ENCODE results near the gene CRACDL.

Gene CRACDL

GRCh38 chr2:98937906-98938305, 1.9 kb upstream of the CRACDL start:
- CTCF ChIA-PET, result no interaction called here
- POLR2A ChIA-PET, result no interaction called here
- TF ChIP-seq LEF1 (IDR thresholded peaks at IDR 0.05; ENCODE audit: borderline replicate concordance) (no peak), FOXA1 (IDR thresholded peaks at IDR 0.05) (no peak), ZNF384 (IDR thresholded peaks at IDR 0.05) (no peak), CTBP1 (IDR thresholded peaks at IDR 0.05; ENCODE audit: borderline replicate concordance) (no peak), HDGF (IDR thresholded peaks at IDR 0.05; ENCODE audit: borderline replicate concordance) (no peak)
- TF ChIP-seq, protein P1, sequence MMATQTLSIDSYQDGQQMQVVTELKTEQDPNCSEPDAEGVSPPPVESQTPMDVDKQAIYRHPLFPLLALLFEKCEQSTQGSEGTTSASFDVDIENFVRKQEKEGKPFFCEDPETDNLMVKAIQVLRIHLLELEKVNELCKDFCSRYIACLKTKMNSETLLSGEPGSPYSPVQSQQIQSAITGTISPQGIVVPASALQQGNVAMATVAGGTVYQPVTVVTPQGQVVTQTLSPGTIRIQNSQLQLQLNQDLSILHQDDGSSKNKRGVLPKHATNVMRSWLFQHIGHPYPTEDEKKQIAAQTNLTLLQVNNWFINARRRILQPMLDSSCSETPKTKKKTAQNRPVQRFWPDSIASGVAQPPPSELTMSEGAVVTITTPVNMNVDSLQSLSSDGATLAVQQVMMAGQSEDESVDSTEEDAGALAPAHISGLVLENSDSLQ (IDR thresholded peaks at IDR 0.05), result no peak
- no peak for DNase-seq (ENCODE audit: extremely low spot score)

- TF ChIP-seq LEF1 (IDR thresholded peaks at IDR 0.05; ENCODE audit: borderline replicate concordance) (no peak), ARNT (IDR thresholded peaks at IDR 0.05) (no peak), FOXM1 (IDR thresholded peaks at IDR 0.05; ENCODE audit: borderline replicate concordance) (no peak), HDGF (IDR thresholded peaks at IDR 0.05; ENCODE audit: borderline replicate concordance) (no peak), BHLHE40 (IDR thresholded peaks at IDR 0.05; ENCODE audit: borderline replicate concordance) (no peak), SP1 (IDR thresholded peaks at IDR 0.05) (no peak), CTBP1 (IDR thresholded peaks at IDR 0.05; ENCODE audit: borderline replicate concordance) (no peak), ELF4 (IDR thresholded peaks at IDR 0.05) (no peak), SUZ12 (IDR thresholded peaks at IDR 0.05) (no peak), NFRKB (IDR thresholded peaks at IDR 0.05) (no peak), TARDBP (IDR thresholded peaks at IDR 0.05) (no peak), FOXA1 (IDR thresholded peaks at IDR 0.05) (no peak), L3MBTL2 (conservative IDR thresholded peaks at IDR 0.05) (no peak)
- TF ChIP-seq, protein P1 (IDR thresholded peaks at IDR 0.05), result no peak; the same call in 1 of the 2 replicates
- ChIA-PET CTCF (interaction anchor here (0.6 to 1.2 kb wide), 4 partner anchors 10 to 287 kb away, joined by 3 to 6 read pairs (median 4); no protein-coding TSS in a partner anchor), POLR2A (interaction anchor here (1.2 to 1.9 kb wide), 2 partner anchors 10 to 204 kb away, joined by 6 read pairs; partner anchors contain the start of gene C2orf15)
- peak; percentile 55 for DNase-seq (ENCODE audit: extremely low spot score)
Observed at GRCh38 chr2:98936353-98937351, 627 bp upstream of the CRACDL start.

- ChIA-PET POLR2A (interaction anchor here (1.2 to 1.9 kb wide), 2 partner anchors 12 to 206 kb away, joined by 6 read pairs; partner anchors contain the start of gene C2orf15), CTCF (interaction anchor here (0.9 kb wide), 1 partner anchor 286 kb away, joined by 3 read pairs; no protein-coding TSS in a partner anchor)
- no peak for TF ChIP-seq SP1 (IDR thresholded peaks at IDR 0.05)
- TF ChIP-seq FOXM1 (IDR thresholded peaks at IDR 0.05; ENCODE audit: borderline replicate concordance), result no peak
- TF ChIP-seq, protein P1 (IDR thresholded peaks at IDR 0.05), result no peak
- no peak for TF ChIP-seq FOXK2 (IDR thresholded peaks at IDR 0.05)
- no peak for TF ChIP-seq L3MBTL2 (conservative IDR thresholded peaks at IDR 0.05)
- no peak for TF ChIP-seq HDGF (IDR thresholded peaks at IDR 0.05; ENCODE audit: borderline replicate concordance)
- no peak for TF ChIP-seq LEF1 (IDR thresholded peaks at IDR 0.05; ENCODE audit: borderline replicate concordance)
- no peak for TF ChIP-seq BHLHE40 (IDR thresholded peaks at IDR 0.05; ENCODE audit: borderline replicate concordance)
- TF ChIP-seq FOXA1 (IDR thresholded peaks at IDR 0.05), result no peak
- TF ChIP-seq NFRKB (IDR thresholded peaks at IDR 0.05), result no peak
- TF ChIP-seq ELF4 (IDR thresholded peaks at IDR 0.05), result no peak
- TF ChIP-seq ARNT (IDR thresholded peaks at IDR 0.05), result no peak
- TF ChIP-seq CTBP1 (IDR thresholded peaks at IDR 0.05; ENCODE audit: borderline replicate concordance), result no peak
- no peak for TF ChIP-seq TARDBP (IDR thresholded peaks at IDR 0.05)
- TF ChIP-seq ZNF384 (IDR thresholded peaks at IDR 0.05), result no peak
- TF ChIP-seq SUZ12 (IDR thresholded peaks at IDR 0.05), result no peak
- no peak for DNase-seq (ENCODE audit: extremely low spot score)
Observed at GRCh38 chr2:98935111-98935770, 784 bp downstream of the CRACDL start.

- TF ChIP-seq ARNT (IDR thresholded peaks at IDR 0.05) (no peak), ZNF384 (IDR thresholded peaks at IDR 0.05) (no peak), ELF4 (IDR thresholded peaks at IDR 0.05) (no peak), SUZ12 (IDR thresholded peaks at IDR 0.05) (no peak), FOXA1 (IDR thresholded peaks at IDR 0.05) (no peak), NFRKB (IDR thresholded peaks at IDR 0.05) (no peak), SP1 (IDR thresholded peaks at IDR 0.05) (no peak), BHLHE40 (IDR thresholded peaks at IDR 0.05; ENCODE audit: borderline replicate concordance) (no peak), TARDBP (IDR thresholded peaks at IDR 0.05) (no peak), HDGF (IDR thresholded peaks at IDR 0.05; ENCODE audit: borderline replicate concordance) (no peak)
- POLR2A ChIA-PET, result interaction anchor here (0.5 to 0.9 kb wide), 2 partner anchors 10 to 29 kb away, joined by 3 read pairs; no protein-coding TSS in a partner anchor
- CTCF ChIA-PET, result interaction anchor here (0.5 kb wide), 1 partner anchor 165 kb away, joined by 3 read pairs; no protein-coding TSS in a partner anchor
- no peak for DNase-seq (ENCODE audit: extremely low spot score)
Observed at GRCh38 chr2:98932778-98933343, 3.2 kb downstream of the CRACDL start.

- ChIA-PET POLR2A (interaction anchor here (0.5 kb wide), 1 partner anchor 28 kb away, joined by 3 read pairs; no protein-coding TSS in a partner anchor), CTCF (no interaction called here)
- TF ChIP-seq FOXA1 (IDR thresholded peaks at IDR 0.05) (no peak), NFRKB (IDR thresholded peaks at IDR 0.05) (no peak), ZNF384 (IDR thresholded peaks at IDR 0.05) (no peak), L3MBTL2 (conservative IDR thresholded peaks at IDR 0.05) (no peak), LEF1 (IDR thresholded peaks at IDR 0.05; ENCODE audit: borderline replicate concordance) (no peak)
- DNase-seq (ENCODE audit: extremely low spot score), result no peak
Observed at GRCh38 chr2:98932164-98932563, 3.9 kb downstream of the CRACDL start.

All from HEK293T (cell line).